Activated CD4-positive, alpha-beta T cell treated with anti-CD3 and anti-CD28 coated beads, Interleukin-2, amount 50 U/mL, for 1 hour (primary cell): Measurements from ENCODE around the gene ATP1A1.

Experiments
- DNase-seq: peaks from one replicate; pipeline ENCODE4 v3.0.0-alpha.2; 2020

ATP1A1 gene

GRCh38 chr1:116392717-116393404 lies 19.8 kb downstream of the ATP1A1 start:
- DNase-seq, result no peak

DNA sequence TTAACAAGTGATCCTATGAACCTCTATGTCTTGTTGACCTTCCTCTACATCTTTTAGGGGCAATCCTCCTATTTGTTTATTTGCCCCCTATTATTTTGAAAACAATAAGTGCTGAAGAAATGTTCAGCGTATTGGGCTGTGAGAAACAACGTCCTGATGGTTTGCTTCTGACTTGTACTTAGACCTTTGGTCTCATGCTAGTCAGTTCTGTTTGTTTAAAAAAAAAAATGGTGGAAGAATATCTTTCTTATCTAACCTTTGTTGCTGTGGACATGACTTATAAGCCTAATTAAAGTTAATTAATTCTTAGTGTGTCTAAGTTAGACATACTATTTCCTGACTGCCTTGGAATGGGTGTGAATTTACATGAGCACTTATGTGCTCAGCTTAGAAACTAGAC lies 20.7 kb downstream of the ATP1A1 start:
- DNase-seq, result no peak

DNA sequence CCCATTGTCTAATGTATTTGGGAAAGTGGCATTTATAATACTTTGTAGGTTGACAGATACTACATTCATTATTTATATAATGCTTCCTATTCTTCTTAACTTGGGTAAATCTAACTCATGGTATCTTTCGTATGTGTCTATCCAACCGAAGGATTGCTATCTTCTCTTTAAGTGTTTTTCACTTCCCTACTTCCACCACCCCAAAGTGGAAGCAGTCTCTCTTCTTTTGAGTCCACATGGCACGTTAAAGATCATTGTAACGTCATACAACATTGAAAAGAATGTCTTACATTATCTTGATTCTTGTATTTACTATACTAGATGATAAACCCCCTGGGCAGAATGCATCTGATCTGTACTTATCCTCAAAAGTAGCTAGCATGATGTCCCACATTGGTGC lies 21.2 kb downstream of the ATP1A1 start:
- DNase-seq, result no peak

DNA sequence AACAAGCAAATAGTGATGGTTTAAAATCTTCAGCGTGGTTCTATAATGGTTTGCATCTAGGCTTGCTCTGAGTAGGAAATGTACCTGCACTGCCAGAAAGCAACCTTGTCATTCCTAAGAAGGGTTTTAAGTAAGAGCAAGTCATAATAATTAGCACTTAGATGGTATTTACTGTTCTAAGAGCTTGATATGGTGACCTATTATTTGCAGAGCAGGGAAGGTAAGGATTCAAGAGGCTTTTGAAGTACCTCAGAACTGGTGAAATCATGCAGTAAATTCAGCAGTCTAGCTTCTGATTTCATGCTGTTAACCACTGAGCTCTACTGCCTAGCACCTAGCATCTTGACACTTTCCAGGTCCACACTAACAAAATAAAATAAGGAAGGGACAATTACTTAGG lies 23.7 kb downstream of the ATP1A1 start:
- no peak for DNase-seq

DNA sequence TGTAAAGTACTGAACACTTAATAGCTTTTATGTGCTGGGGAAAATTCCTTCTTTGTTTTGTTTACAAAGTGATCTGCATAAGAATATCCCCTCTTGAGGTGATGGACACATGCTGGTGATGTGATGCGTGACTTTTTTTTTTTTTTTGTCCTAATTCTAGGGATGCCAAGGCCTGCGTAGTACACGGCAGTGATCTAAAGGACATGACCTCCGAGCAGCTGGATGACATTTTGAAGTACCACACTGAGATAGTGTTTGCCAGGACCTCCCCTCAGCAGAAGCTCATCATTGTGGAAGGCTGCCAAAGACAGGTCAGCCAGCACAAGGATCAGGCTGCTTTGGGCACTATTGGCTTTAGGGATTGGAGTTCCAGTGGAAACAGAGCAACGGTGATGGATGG lies 24.7 kb downstream of the ATP1A1 start:
- no peak for DNase-seq

- DNase-seq, result no peak
Observed at GRCh38 chr1:116400780-116401179, 27.7 kb downstream of the ATP1A1 start.

GRCh38 chr1:116401646-116402176 lies 28.7 kb downstream of the ATP1A1 start:
- DNase-seq, result no peak

DNA sequence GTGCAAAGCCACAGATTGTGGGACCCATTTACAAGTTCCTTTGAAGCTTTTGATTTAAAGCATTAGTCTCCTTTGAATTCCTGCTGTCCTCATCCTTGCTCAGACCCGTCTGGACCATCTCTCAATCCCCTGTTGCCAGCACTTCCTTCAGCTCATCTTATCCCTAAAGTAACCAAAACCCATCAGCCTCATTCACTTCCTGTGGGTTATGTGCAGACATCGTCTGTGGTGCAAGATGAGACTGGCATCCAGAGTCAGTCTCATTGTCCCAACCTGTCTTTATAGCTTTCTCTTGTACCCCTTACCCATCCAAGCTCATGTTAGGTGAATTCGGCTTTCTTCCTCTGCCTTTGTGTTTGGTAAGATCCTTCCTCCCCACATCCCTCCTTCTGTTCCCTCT lies 29.3 kb downstream of the ATP1A1 start:
- DNase-seq, result no peak

- DNase-seq, result no peak
Observed at GRCh38 chr1:116403496-116404136, 30.6 kb downstream of the ATP1A1 start.

DNA sequence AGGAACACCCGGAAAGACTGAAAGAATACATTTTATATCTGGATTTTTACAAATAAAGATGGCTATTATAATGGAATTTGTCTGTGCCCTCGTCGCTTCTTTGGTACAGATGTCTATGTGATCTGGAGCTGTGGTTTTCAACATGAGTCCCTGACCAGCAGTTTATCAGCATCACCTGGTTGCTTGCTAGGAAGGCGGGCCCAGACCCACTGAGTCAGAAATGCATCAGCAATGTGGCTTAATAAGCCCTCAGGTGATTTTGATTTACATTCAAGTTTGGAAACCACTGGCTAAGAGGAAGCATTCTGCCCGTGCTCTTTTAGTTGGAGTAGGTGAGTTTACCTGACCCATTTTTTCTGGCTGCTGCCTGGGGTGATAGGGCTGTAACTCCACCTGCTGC lies 31.7 kb downstream of the ATP1A1 start:
- DNase-seq, result no peak

DNA sequence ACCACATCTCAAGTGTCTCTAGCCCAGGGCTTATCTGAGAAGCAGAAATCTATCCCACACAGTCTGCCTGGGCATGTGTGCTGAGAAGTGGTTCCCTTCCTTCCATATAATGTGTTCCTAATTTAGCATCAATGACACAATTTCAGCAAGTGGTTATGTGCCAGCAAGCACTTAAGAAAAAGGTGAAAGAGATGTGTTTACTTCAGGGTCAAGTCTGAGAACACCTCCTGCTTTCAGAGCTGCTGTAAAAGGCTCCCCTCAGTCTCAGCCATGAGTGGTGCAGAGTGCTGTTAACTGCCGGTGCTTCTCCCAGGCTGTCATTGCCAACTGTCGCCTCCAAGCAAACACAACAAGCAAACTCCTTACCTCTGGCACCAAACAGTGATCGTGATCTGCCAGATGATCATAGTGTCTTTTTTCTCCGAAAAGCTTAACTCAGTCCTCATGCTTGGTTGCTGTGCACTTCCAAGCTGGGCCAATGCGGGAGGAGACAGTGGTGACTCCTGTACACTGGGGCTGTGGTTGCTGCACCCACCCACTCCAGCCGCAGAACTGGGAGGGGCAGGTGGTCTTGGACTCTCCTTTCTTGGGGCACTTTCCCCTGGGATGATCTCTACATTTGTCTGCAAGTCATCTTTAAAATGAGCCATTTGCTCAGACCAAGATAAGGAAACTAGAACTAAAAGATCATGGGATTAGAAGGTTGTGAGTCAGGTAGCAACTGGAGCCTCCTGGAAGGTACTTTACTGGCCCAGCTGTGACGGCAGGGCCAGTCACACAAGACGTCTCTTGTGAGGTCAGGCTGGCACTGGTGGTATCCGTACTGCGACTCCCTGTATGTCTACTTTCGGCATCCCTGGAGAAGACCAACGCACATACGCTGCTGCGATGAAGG lies 32.4 kb downstream of the ATP1A1 start:
- DNase-seq, result no peak

DNA sequence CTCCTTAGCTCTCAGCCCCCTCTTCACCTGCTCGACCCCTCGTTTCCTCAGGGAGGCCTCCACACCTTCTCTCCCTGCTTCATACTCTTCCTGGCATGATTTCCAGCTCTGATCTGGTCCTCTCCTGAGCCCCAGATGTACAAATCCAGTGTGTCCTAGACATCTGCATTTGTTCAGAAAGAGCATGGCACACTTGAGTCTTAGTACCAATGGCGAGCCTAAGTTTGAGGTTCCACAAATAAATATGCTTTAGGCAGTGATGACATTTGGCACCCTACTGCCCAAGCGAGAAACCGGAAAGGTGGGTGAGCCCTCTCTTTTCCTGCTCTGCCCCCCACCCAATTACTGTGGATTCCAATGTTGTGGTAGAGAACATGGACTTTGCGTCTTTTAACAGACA lies 34.0 kb downstream of the ATP1A1 start:
- no peak for DNase-seq

DNA sequence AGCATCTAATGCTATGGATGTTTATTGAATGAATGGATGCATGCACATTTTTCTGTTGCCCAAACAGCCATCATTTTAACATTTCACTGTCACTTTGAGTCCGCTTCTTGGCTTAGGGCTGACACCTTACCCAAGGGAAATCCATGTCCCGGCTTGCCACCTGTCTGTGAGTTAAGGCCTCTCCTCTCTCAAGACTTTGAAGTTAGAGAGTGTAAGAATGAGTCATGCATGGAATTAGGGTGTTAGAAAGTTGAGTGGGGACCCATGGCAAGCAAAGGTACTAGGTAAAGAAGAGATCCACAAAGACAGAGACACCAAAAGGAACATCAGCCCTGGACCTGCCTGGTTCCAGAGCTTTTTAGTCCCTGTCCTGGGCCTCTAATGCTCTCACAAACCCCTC lies 35.1 kb downstream of the ATP1A1 start:
- no peak for DNase-seq

DNA sequence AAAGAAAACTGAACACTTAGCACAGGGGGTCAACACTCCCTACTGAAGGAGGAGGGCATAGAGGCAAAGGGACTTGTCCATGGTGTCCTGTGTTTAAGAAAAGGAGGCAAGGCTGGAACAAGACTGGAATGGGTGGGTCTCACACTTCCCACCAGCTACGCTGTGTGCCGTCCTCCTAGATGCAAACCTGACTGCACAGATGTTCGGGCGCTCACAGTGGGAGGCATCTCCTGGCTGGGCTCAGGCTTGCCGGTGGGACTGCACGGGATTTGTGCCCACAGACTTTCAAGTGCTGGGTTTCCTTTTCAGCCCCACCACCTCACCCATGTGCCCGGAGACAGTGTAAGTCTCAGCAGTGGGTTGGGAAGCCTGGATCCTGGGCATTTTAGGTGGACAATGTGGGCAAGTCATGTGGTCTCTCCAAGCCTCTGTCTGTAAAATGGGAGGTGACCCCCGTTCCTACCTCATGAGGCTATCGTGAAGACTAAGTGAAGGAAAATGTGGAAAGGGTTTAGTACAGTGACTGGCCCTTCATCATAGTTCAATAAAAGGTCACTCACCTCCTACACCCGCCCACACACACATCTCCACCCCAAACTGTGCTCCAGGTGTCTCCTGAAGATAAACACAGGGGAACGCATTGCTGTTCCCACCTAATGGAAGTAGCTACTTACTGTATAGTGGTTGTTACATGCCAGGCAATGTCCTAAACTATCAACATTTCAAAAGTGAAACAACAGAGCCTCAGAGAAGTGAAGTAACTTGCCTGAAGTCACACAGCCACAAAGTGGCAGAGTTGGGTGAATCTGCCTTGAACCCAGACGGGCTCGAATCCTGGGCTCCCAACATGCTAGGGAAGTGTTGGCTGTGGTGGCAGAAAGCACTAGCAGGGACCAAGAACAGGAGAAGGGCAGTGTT lies 36.0 kb downstream of the ATP1A1 start:
- no peak for DNase-seq

- no peak for DNase-seq
Observed at GRCh38 chr1:116409751-116410191, 36.7 kb downstream of the ATP1A1 start.

DNA sequence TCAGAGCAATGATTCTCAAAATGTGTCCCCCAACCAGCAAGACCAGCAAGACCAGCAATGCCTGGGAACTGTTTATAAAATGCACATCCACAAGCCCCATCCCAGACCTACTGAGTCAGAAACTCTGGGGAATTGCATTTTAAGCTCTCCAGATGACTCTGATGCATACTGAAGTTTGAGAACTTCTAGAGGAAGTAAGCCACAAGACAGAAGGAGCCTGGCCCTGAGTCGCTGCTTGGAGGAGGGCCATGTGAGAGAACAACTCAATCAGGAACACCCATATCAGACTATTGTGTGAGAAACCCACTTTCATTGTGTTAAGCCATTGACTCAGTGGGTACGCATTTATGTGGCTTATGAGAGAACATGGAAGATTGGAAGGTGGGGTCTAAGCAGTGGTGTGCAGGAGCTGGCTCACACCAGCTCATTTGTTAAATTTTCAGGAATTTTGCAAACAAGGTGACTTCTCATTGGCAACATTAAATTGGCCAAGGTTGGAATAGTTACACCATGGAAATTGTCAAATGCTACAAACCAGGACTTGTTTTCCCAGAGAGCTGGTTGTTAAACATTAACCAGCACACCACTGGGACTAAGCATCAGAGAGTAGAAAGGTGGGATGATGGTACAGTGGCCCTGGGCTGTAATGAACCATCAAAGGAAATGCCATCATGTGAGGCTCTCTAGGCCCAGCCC lies 38.9 kb downstream of the ATP1A1 start:
- DNase-seq, result no peak

DNA sequence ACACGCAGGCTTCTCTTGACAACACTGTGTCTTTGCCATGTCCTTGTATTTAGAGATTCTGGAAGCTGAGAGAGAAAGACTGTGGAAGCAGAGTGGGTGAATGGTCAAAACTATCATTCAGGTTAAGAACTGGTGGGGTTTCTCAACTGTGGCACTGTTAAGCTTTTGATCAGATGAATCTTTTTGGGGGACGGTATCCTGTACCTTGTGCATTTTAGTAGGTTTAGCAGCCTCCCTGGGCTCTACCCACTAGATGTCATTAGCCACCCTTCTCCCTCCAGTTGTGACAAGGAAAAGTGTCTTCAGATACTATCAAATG lies 39.4 kb downstream of the ATP1A1 start:
- no peak for DNase-seq

DNA sequence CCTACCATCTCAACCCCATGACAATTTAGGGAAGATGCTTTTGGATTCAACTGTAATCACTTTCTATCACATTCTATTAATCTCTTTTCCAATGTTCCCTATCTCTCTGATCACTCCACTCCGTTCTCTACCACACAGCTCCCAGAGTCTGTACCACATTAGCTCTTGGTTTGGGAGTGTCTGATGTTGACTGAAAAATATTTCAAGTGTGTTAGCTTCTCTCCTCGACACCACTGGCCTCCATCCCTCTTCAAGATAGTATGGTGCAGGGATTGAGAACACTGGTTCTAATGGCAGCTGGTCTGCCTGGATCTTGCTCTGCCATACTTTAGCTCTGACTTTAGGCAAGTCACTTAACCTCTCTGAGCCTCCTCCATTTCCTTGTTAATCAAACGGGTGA lies 39.9 kb downstream of the ATP1A1 start:
- DNase-seq, result no peak

DNA sequence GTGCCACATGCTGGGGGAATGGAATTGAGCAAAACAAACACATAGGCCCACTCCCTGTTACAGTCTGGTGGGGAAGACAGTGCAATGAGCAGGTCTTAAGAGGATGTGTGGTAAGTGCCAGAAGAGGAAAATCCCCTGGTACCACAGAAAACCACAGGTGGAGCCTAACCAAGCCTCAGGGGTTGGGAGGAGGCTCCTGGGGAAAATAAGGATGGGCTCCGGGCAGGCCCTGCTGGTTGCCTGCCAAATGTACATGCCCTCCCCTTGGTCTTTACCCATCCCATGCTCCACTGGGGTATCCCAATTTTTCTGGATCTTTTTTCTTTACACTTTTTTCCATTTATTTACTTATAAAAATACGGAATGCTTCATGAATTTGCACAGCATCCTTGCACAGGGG lies 40.4 kb downstream of the ATP1A1 start:
- no peak for DNase-seq

- DNase-seq, result no peak
Observed at GRCh38 chr1:116414364-116414763, 41.3 kb downstream of the ATP1A1 start.

- no peak for DNase-seq
Observed at GRCh38 chr1:116415200-116415698, 42.2 kb downstream of the ATP1A1 start.
